Right ventricle myocardium inferior (tissue), 1 donor: ENCODE data around the gene SPATA20. TPM values are rescaled to one million over a fixed set of nuclear protein-coding genes. Genes with fewer than 3 reads are reported as not detected.

Experiments
- ATAC-seq: fragments of 200-7000 bp; cut with Tn5 transposase; one replicate; pipeline ENCODE4 v1.9.1; 2020; ENCODE audit warnings: mild to moderate bottlenecking, moderate library complexity
- DNase-seq: peaks from one replicate; pipeline ENCODE4 v3.0.0; 2021; ENCODE audit errors: missing footprints
- intact Hi-C: fragments of 100-400 bp; cut with DNase I; formaldehyde crosslinking; loops from one replicate; pipeline ENCODE4 v1.11.0; 2022
- long read RNA-seq: library from polyadenylated mRNA; unstranded; transcript quantifications from one replicate; pipeline ENCODE4 v2.0.0, GENCODE V29; 2021
- total RNA-seq: library from RNA; stranded (reverse); fragmentation: NEBNext Ultra II Directional; extraction: Animal tissue kit (Norgen Biotek cat#: 25700); gene quantifications from one replicate; pipeline ENCODE4 v1.2.1, GENCODE V29; 2021
- donor health status: DM: no; HTN: yes; CAD: no; lungs with severe emphysema.

The SPATA20 gene
- 60.4 TPM for total RNA-seq
- long read RNA-seq, transcript SPATA20-201 (17 exons, 2,719 nt) = major isoform, 57 of 152 reads
- long read RNA-seq, transcript SPATA20-202 (16 exons, 2,634 nt) = minor isoform, 15 of 152 reads
- long read RNA-seq, transcript SPATA20-205 (17 exons, 2,734 nt) = minor isoform, 47 of 152 reads
- long read RNA-seq, partial matches to known transcripts = 12 of 152 reads
- long read RNA-seq, other reads (novel, unspliced or antisense) = 21 of 152 reads

- intact Hi-C loops = loop anchor here (1.0 to 10.0 kb wide), 4 partner anchors 79 to 408 kb away; no protein-coding TSS in a partner anchor
- peak; percentile 95 for DNase-seq
- peak; percentile 88 for ATAC-seq
Measured at GRCh38 chr17:50547035-50547735, at the start of gene SPATA20. TSS of gene SPATA20 (plus strand) at chr17:50547174. CDS start at chr17:50547209, 35 bp downstream.

GRCh38 chr17:50498021-50498874, 48.7 kb upstream of the SPATA20 start:
- no peak for ATAC-seq
- no peak for DNase-seq
- intact Hi-C loops = no loop called here

GRCh38 chr17:50499270-50499669, 47.7 kb upstream of the SPATA20 start:
- DNase-seq (no peak), ATAC-seq (no peak)
- intact Hi-C loops = no loop called here

- ATAC-seq (no peak), DNase-seq (no peak)
- intact Hi-C loops = no loop called here
Measured at GRCh38 chr17:50499721-50500120, 47.3 kb upstream of the SPATA20 start.

- no peak for DNase-seq
- no peak for ATAC-seq
- intact Hi-C loops = no loop called here
Measured at GRCh38 chr17:50501054-50501453, 45.9 kb upstream of the SPATA20 start.

GRCh38 chr17:50502301-50502990, 44.5 kb upstream of the SPATA20 start:
- DNase-seq = no peak
- intact Hi-C loops = no loop called here
- no peak for ATAC-seq

GRCh38 chr17:50505591-50506130, 41.3 kb upstream of the SPATA20 start:
- ATAC-seq = no peak
- DNase-seq = no peak
- intact Hi-C loops = no loop called here

- intact Hi-C loops = no loop called here
- no peak for ATAC-seq
- DNase-seq = no peak
Measured at GRCh38 chr17:50506298-50506697, 40.7 kb upstream of the SPATA20 start.

- ATAC-seq = peak; percentile 87
- peak; percentile 92 for DNase-seq
- intact Hi-C loops = loop anchor here (2.0 kb wide), 1 partner anchor 35 kb away; no protein-coding TSS in a partner anchor
Measured at GRCh38 chr17:50507871-50508572, 39.0 kb upstream of the SPATA20 start, which contains the start of gene MYCBPAP. TSS of gene MYCBPAP (plus strand) at chr17:50508439. CDS start at chr17:50508675, 236 bp downstream.

GRCh38 chr17:50508573-50509460, 38.2 kb upstream of the SPATA20 start:
- peak; percentile 20 for ATAC-seq
- intact Hi-C loops = loop anchor here (2.0 kb wide), 1 partner anchor 34 kb away; no protein-coding TSS in a partner anchor
- DNase-seq = no peak

GRCh38 chr17:50511058-50511457, 35.9 kb upstream of the SPATA20 start:
- no peak for ATAC-seq
- intact Hi-C loops = no loop called here
- no peak for DNase-seq

- intact Hi-C loops = no loop called here
- DNase-seq = no peak
- no peak for ATAC-seq
Measured at GRCh38 chr17:50513495-50513894, 33.5 kb upstream of the SPATA20 start.

- intact Hi-C loops = no loop called here
- no peak for ATAC-seq
- DNase-seq = no peak
Measured at GRCh38 chr17:50514388-50514787, 32.6 kb upstream of the SPATA20 start.

- intact Hi-C loops = no loop called here
- ATAC-seq (peak; percentile 62), DNase-seq (no peak)
Measured at GRCh38 chr17:50514936-50515702, 31.9 kb upstream of the SPATA20 start.

GRCh38 chr17:50517011-50517410, 30.0 kb upstream of the SPATA20 start:
- DNase-seq = no peak
- ATAC-seq = no peak
- intact Hi-C loops = no loop called here
